Measurements from ENCODE around the gene KCTD1.

GRCh38 chr18:26468931-26469340 is 79.4 kb downstream of the KCTD1 start:
- TF ChIP-seq, protein P1, sequence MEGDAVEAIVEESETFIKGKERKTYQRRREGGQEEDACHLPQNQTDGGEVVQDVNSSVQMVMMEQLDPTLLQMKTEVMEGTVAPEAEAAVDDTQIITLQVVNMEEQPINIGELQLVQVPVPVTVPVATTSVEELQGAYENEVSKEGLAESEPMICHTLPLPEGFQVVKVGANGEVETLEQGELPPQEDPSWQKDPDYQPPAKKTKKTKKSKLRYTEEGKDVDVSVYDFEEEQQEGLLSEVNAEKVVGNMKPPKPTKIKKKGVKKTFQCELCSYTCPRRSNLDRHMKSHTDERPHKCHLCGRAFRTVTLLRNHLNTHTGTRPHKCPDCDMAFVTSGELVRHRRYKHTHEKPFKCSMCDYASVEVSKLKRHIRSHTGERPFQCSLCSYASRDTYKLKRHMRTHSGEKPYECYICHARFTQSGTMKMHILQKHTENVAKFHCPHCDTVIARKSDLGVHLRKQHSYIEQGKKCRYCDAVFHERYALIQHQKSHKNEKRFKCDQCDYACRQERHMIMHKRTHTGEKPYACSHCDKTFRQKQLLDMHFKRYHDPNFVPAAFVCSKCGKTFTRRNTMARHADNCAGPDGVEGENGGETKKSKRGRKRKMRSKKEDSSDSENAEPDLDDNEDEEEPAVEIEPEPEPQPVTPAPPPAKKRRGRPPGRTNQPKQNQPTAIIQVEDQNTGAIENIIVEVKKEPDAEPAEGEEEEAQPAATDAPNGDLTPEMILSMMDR (IDR thresholded peaks at IDR 0.05): peak; percentile 64
- TF ChIP-seq EZH2phosphoT487 (IDR thresholded peaks at IDR 0.05): no peak
- TF ChIP-seq EZH2 (IDR thresholded peaks at IDR 0.05): no peak

Measured in neural progenitor cell (in vitro differentiated cells).